Chondrocyte (in vitro differentiated cells): ENCODE results near the gene DGCR6L. TPM values are rescaled to one million over a fixed set of nuclear protein-coding genes. Genes with fewer than 3 reads are reported as not detected.
"Not testable (repeated sequence)": the region's sequence is repeated elsewhere in the genome, so short reads cannot be mapped to it uniquely, and the experiment has no call there.

Experiments
- DNase-seq: peaks from one replicate; pipeline ENCODE4 v3.0.0; 2021; ENCODE audit warnings: mixed read lengths, low spot score
- H3K27ac Mint-ChIP-seq: one replicate; pipeline ENCODE4 v1.8.0; 2021; ENCODE audit warnings: mild to moderate bottlenecking, moderate library complexity, mixed read lengths; ENCODE audit not compliant: unreplicated experiment
- H3K27me3 Mint-ChIP-seq: 2 replicates; pipeline ENCODE4 v1.8.0; 2021; ENCODE audit warnings: low read depth, mixed read lengths
- H3K36me3 Mint-ChIP-seq: 2 replicates; pipeline ENCODE4 v1.8.0; 2021; ENCODE audit warnings: low read depth, mixed read lengths
- H3K4me1 Mint-ChIP-seq: 2 replicates; pipeline ENCODE4 v1.8.0; 2021; ENCODE audit warnings: low read depth, mild to moderate bottlenecking, mixed read lengths
- H3K4me3 Mint-ChIP-seq: one replicate; pipeline ENCODE4 v1.8.0; 2021; ENCODE audit warnings: mild to moderate bottlenecking, moderate library complexity, mixed read lengths; ENCODE audit not compliant: unreplicated experiment
- H3K9me3 Mint-ChIP-seq: 2 replicates; pipeline ENCODE4 v1.8.0; 2021; ENCODE audit warnings: low read depth, mixed read lengths
- CTCF ChIP-seq: fragments of 200-600 bp; sonication (generic); IDR thresholded peaks from 2 replicates; pipeline ENCODE4 v1.5.0; 2021; ENCODE audit warnings: antibody characterized with exemption, mild to moderate bottlenecking, moderate library complexity
- total RNA-seq: library from RNA; stranded (reverse); gene quantifications from 3 replicates; pipeline ENCODE4 v1.2.1, GENCODE V29; 2021

DGCR6L gene
- total RNA-seq, 1 donor from 2014 or later = 45.7 TPM

GRCh38 chr22:20290578-20291248 lies 29.1 kb downstream of the DGCR6L start:
- no peak for DNase-seq
- TF ChIP-seq CTCF = no peak
- H3K4me3 Mint-ChIP-seq = no peak overlapping the region
- no peaks in the 10 kb centered on the region for H3K9me3 Mint-ChIP-seq
- no peaks in the 10 kb centered on the region for H3K36me3 Mint-ChIP-seq
- no peak overlapping the region for H3K27ac Mint-ChIP-seq
- H3K4me1 Mint-ChIP-seq = no peaks in the 10 kb centered on the region
- H3K27me3 Mint-ChIP-seq = peaks cover 14% of the 10 kb centered on the region

- no peak for DNase-seq
- no peak for TF ChIP-seq CTCF
- Mint-ChIP-seq H3K4me3 (no peak overlapping the region), H3K9me3 (no peaks in the 10 kb centered on the region), H3K36me3 (no peaks in the 10 kb centered on the region), H3K27ac (no peak overlapping the region), H3K27me3 (peaks cover 14% of the 10 kb centered on the region), H3K4me1 (no peaks in the 10 kb centered on the region)
These were observed 29.8 kb downstream of the DGCR6L start for GRCh38 chr22:20290045-20290392.

DNA sequence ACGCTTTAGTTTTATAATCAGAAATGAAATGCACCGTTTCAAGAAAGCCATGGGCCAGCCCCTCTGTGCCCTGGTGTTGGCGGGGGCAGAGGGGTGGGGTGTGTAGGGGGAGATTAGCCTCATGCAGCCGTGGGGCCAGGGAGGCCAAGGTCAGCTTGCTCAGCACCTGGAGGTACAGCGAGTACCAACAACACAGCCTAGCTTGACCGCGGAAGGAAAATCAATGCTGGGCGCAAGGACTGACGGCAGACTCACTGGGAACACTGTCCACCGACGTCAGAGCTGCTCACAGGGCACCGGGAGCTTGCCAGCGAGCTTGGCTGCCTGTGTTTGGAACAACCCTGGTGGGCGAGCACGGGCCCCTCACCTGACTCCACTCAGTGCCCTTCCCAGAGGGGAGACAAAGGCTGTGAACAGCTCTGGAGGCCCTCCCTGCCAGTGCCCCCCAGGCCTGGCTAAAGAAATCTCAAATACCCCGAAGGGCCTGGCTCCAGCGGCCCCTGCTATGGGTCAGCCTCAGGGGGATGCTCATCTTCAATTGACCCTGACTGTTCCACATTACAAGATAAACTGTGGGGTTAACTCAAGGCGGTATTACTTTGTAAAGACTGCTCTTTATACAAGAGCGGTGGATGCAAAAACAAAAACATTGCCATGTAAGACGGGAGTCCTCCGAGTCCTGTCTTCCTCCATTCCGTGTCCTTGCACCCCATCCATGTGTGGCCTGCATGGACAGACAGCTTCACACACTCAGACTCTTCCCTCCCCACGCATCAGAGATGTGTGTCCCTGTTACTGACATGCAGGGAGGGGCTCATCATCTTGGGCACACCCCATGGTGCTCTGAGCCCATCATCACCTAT lies 30.4 kb downstream of the DGCR6L start:
- peaks cover 14% of the 10 kb centered on the region for H3K27me3 Mint-ChIP-seq
- H3K9me3 Mint-ChIP-seq, DNase-seq, H3K4me3 Mint-ChIP-seq, H3K27ac Mint-ChIP-seq, H3K4me1 Mint-ChIP-seq, H3K36me3 Mint-ChIP-seq: not testable (repeated sequence)

GRCh38 chr22:20286784-20287423 lies 33.0 kb downstream of the DGCR6L start:
- H3K27ac Mint-ChIP-seq, H3K27me3 Mint-ChIP-seq, H3K4me3 Mint-ChIP-seq, H3K9me3 Mint-ChIP-seq, H3K4me1 Mint-ChIP-seq, H3K36me3 Mint-ChIP-seq, DNase-seq: not testable (repeated sequence)

- not testable (repeated sequence) for H3K4me3 Mint-ChIP-seq, H3K9me3 Mint-ChIP-seq, H3K4me1 Mint-ChIP-seq, H3K27ac Mint-ChIP-seq, H3K36me3 Mint-ChIP-seq, H3K27me3 Mint-ChIP-seq, DNase-seq
These were observed 33.6 kb downstream of the DGCR6L start for GRCh38 chr22:20286312-20286660.

GRCh38 chr22:20285473-20286311 lies 34.2 kb downstream of the DGCR6L start:
- not testable (repeated sequence) for H3K27me3 Mint-ChIP-seq, H3K27ac Mint-ChIP-seq, DNase-seq, H3K9me3 Mint-ChIP-seq, H3K36me3 Mint-ChIP-seq, H3K4me3 Mint-ChIP-seq, H3K4me1 Mint-ChIP-seq
- peak; percentile 84 for TF ChIP-seq CTCF
